Right atrium auricular region (tissue), 2 donors: ENCODE results near the gene C5. TPM values are rescaled to one million over a fixed set of nuclear protein-coding genes. Genes with fewer than 3 reads are reported as not detected.
A peak's percentile ranks its signal among the peaks of the same experiment; 100 is the strongest.
"Not testable (repeated sequence)": the region's sequence is repeated elsewhere in the genome, so short reads cannot be mapped to it uniquely, and the experiment has no call there.

Experiments used
- DNase-seq: peaks from one replicate; pipeline ENCODE4 v3.0.0-alpha.2; 2019; ENCODE audit warnings: low spot score
- H3K27ac ChIP-seq, 2 donors: fragments of 200-600 bp; sonication (generic); 1 replicate in 1 of 2; 2 replicates in 1 of 2; pipeline ENCODE4 v1.5.1; 2016 to 2019
- H3K27me3 ChIP-seq, 2 donors: fragments of 200-600 bp; sonication (generic); one replicate each; pipeline versions ENCODE4 v1.5.1 to v1.6.0; 2017 to 2019
- H3K36me3 ChIP-seq: fragments of 200-600 bp; sonication (generic); one replicate; pipeline ENCODE4 v1.5.1; 2016
- H3K4me1 ChIP-seq, 2 donors: fragments of 200-600 bp; sonication (generic); one replicate each; pipeline versions ENCODE4 v1.5.1 to v1.6.0; 2017 to 2019
- H3K4me3 ChIP-seq, 2 donors: fragments of 200-600 bp; sonication (generic); 1 replicate in 1 of 2; 2 replicates in 1 of 2; pipeline ENCODE4 v1.5.1; 2017 to 2019; ENCODE audit warnings: mild to moderate bottlenecking in 1 of 2, moderate library complexity in 1 of 2
- H3K9me3 ChIP-seq, 2 donors: fragments of 200-600 bp; sonication (generic); one replicate each; pipeline ENCODE4 v1.5.1; 2019
- CTCF ChIP-seq, 2 donors: fragments of 200-600 bp; sonication (generic); IDR thresholded peaks; one replicate each; pipeline ENCODE4 v1.5.1; 2019; ENCODE audit warnings: antibody characterized with exemption in 2 of 2
- total RNA-seq, 2 donors: library from RNA; depleted of rRNA; stranded (reverse); fragments of >200 nt; gene quantifications; one replicate each; pipeline ENCODE4 v1.1.0, GENCODE V29; 2016

The C5 gene
- total RNA-seq, 2 donors from 2014 or later = 0.82 to 1.1 TPM

GRCh38 chr9:120974921-120975320, 75.2 kb downstream of the C5 start:
- Histone ChIP-seq H3K4me1 (no peaks in the 10 kb centered on the region), H3K4me3 (no peak overlapping the region), H3K36me3 (no peaks in the 10 kb centered on the region), H3K27me3 (no peaks in the 10 kb centered on the region), H3K27ac (no peak overlapping the region), H3K9me3 (no peaks in the 10 kb centered on the region)
- no peak for DNase-seq
- TF ChIP-seq CTCF (IDR thresholded peaks at IDR 0.05) = no peak

GRCh38 chr9:120974181-120974580, 75.9 kb downstream of the C5 start:
- no peaks in the 10 kb centered on the region for H3K9me3 ChIP-seq
- H3K27ac ChIP-seq = no peak overlapping the region
- no peaks in the 10 kb centered on the region for H3K27me3 ChIP-seq
- TF ChIP-seq CTCF (IDR thresholded peaks at IDR 0.05) = no peak
- no peaks in the 10 kb centered on the region for H3K36me3 ChIP-seq
- no peak for DNase-seq
- H3K4me1 ChIP-seq = no peaks in the 10 kb centered on the region
- no peak overlapping the region for H3K4me3 ChIP-seq

GRCh38 chr9:120971938-120972337, 78.1 kb downstream of the C5 start:
- H3K27me3 ChIP-seq = no peaks in the 10 kb centered on the region
- H3K4me3 ChIP-seq = no peak overlapping the region
- H3K27ac ChIP-seq = no peak overlapping the region
- TF ChIP-seq CTCF (IDR thresholded peaks at IDR 0.05) = no peak
- no peaks in the 10 kb centered on the region for H3K9me3 ChIP-seq
- H3K36me3 ChIP-seq = no peaks in the 10 kb centered on the region
- no peak for DNase-seq
- H3K4me1 ChIP-seq = no peaks in the 10 kb centered on the region

GRCh38 chr9:120971471-120971870, 78.6 kb downstream of the C5 start:
- H3K27ac ChIP-seq, DNase-seq, H3K27me3 ChIP-seq, H3K9me3 ChIP-seq, H3K36me3 ChIP-seq, H3K4me1 ChIP-seq, H3K4me3 ChIP-seq: not testable (repeated sequence)

- no peak overlapping the region for H3K27ac ChIP-seq
- H3K4me3 ChIP-seq = no peak overlapping the region
- no peaks in the 10 kb centered on the region for H3K9me3 ChIP-seq
- H3K27me3 ChIP-seq = no peaks in the 10 kb centered on the region
- no peaks in the 10 kb centered on the region for H3K36me3 ChIP-seq
- no peak for TF ChIP-seq CTCF (IDR thresholded peaks at IDR 0.05)
- no peak for DNase-seq
- no peaks in the 10 kb centered on the region for H3K4me1 ChIP-seq
These were observed 79.8 kb downstream of the C5 start for GRCh38 chr9:120970244-120970643.

- H3K4me3 ChIP-seq = no peak overlapping the region
- no peak for DNase-seq
- TF ChIP-seq CTCF (IDR thresholded peaks at IDR 0.05) = no peak
- H3K27ac ChIP-seq = peak overlapping the region; percentile 65 to 79
- no peaks in the 10 kb centered on the region for H3K4me1 ChIP-seq
- no peaks in the 10 kb centered on the region for H3K9me3 ChIP-seq
- H3K27me3 ChIP-seq = no peaks in the 10 kb centered on the region
- no peaks in the 10 kb centered on the region for H3K36me3 ChIP-seq
These were observed 84.1 kb downstream of the C5 start for GRCh38 chr9:120966013-120966369.
